WTC11 (cell line): ENCODE results near the gene ZCCHC4. TPM values are rescaled to one million over a fixed set of nuclear protein-coding genes. Genes with fewer than 3 reads are reported as not detected.

Source experiments
- ATAC-seq: fragments of 200-7000 bp; cut with Tn5 transposase; 2 replicates; pipeline ENCODE4 v1.10.0; 2021; ENCODE audit warnings: mild to moderate bottlenecking, moderate library complexity
- CTCF ChIA-PET: fragments of 300-600 bp; sonication (Branson Sonifier 250); formaldehyde crosslinking; loops from one replicate; lab custom pipeline; 2021; ENCODE audit warnings: antibody characterized with exemption; lab: Charles Lee
- POLR2A ChIA-PET: fragments of 350-600 bp; sonication (Branson Sonifier 250); formaldehyde crosslinking; loops from one replicate; lab custom pipeline; 2021; ENCODE audit warnings: antibody characterized with exemption; lab: Charles Lee
- DNase-seq: peaks from one replicate; pipeline ENCODE4 v3.0.0; 2021; ENCODE audit warnings: low spot score
- H3K27ac Mint-ChIP-seq: 2 replicates; pipeline ENCODE4 v1.8.0; 2021; ENCODE audit warnings: mixed read lengths
- H3K27me3 Mint-ChIP-seq: 2 replicates; pipeline ENCODE4 v1.8.0; 2021; ENCODE audit warnings: low read depth, mild to moderate bottlenecking, moderate library complexity, mixed read lengths
- H3K36me3 Mint-ChIP-seq: 2 replicates; pipeline ENCODE4 v1.8.0; 2021; ENCODE audit warnings: mixed read lengths
- H3K4me1 Mint-ChIP-seq: 2 replicates; pipeline ENCODE4 v1.8.0; 2022; ENCODE audit warnings: mixed read lengths
- H3K4me3 Mint-ChIP-seq: 2 replicates; pipeline ENCODE4 v1.8.0; 2021; ENCODE audit warnings: mild to moderate bottlenecking, moderate library complexity, mixed read lengths
- H3K9me3 Mint-ChIP-seq: 2 replicates; pipeline ENCODE4 v1.8.0; 2021; ENCODE audit warnings: mixed read lengths
- ESRRA ChIP-seq: sonication (generic); formaldehyde crosslinking; IDR thresholded peaks from 2 replicates; pipeline ENCODE4 v1.8.1; 2022; ENCODE audit warnings: mild to moderate bottlenecking, missing genetic modification reagents, borderline replicate concordance
- FOXJ3 ChIP-seq: sonication (generic); formaldehyde crosslinking; IDR thresholded peaks from 2 replicates; pipeline ENCODE4 v1.9.0; 2021; ENCODE audit warnings: missing genetic modification reagents, mild to moderate bottlenecking, borderline replicate concordance
- GRHL2 ChIP-seq: fragments of 250-450 bp; sonication (Bioruptor Pico); IDR thresholded peaks from 2 replicates; pipeline ENCODE4 v1.8.0; 2022; ENCODE audit warnings: mild to moderate bottlenecking, moderate library complexity; ENCODE audit not compliant: insufficient replicate concordance, severe bottlenecking
- KAT7 ChIP-seq: sonication (generic); formaldehyde crosslinking; IDR thresholded peaks from 2 replicates; pipeline ENCODE4 v1.8.1; 2023; ENCODE audit warnings: missing genetic modification reagents, mild to moderate bottlenecking, borderline replicate concordance
- MYBL2 ChIP-seq: sonication (generic); formaldehyde crosslinking; IDR thresholded peaks from 2 replicates; pipeline ENCODE4 v1.8.1; 2023; ENCODE audit warnings: mild to moderate bottlenecking, moderate library complexity, missing genetic modification reagents
- NFATC4 ChIP-seq: fragments of 250-450 bp; sonication (Bioruptor Pico); IDR thresholded peaks from 2 replicates; pipeline ENCODE4 v1.9.0; 2021; ENCODE audit warnings: mild to moderate bottlenecking
- NFE2L1 ChIP-seq: sonication (generic); formaldehyde crosslinking; IDR thresholded peaks from 2 replicates; pipeline ENCODE4 v1.8.1; 2023; ENCODE audit warnings: missing genetic modification reagents
- OVOL2 ChIP-seq: fragments of 250-450 bp; sonication (Bioruptor Pico); IDR thresholded peaks from 2 replicates; pipeline ENCODE4 v1.9.0; 2021; ENCODE audit warnings: mild to moderate bottlenecking, borderline replicate concordance
- PRRX2 ChIP-seq: fragments of 250-450 bp; sonication (Bioruptor Pico); IDR thresholded peaks from 2 replicates; pipeline ENCODE4 v1.8.0; 2021; ENCODE audit warnings: mild to moderate bottlenecking
- SMAD3 ChIP-seq: sonication (generic); formaldehyde crosslinking; IDR thresholded peaks from 2 replicates; pipeline ENCODE4 v1.8.0; 2022; ENCODE audit warnings: missing genetic modification reagents, mild to moderate bottlenecking, borderline replicate concordance
- TP53 ChIP-seq: sonication (generic); formaldehyde crosslinking; IDR thresholded peaks from 2 replicates; pipeline ENCODE4 v1.8.1; 2023; ENCODE audit warnings: mild to moderate bottlenecking, missing genetic modification reagents
- ZBTB21 ChIP-seq: sonication (generic); formaldehyde crosslinking; IDR thresholded peaks from 2 replicates; pipeline ENCODE4 v1.8.1; 2023; ENCODE audit warnings: mild to moderate bottlenecking, missing genetic modification reagents, borderline replicate concordance
- ZNF232 ChIP-seq: sonication (generic); formaldehyde crosslinking; IDR thresholded peaks from 2 replicates; pipeline ENCODE4 v1.8.0; 2022; ENCODE audit warnings: mild to moderate bottlenecking, missing genetic modification reagents
- ZNF263 ChIP-seq: sonication (generic); formaldehyde crosslinking; IDR thresholded peaks from 2 replicates; pipeline ENCODE4 v1.8.1; 2022; ENCODE audit warnings: low read depth, mild to moderate bottlenecking, moderate library complexity, missing genetic modification reagents
- ZNF317 ChIP-seq: sonication (generic); formaldehyde crosslinking; IDR thresholded peaks from 2 replicates; pipeline ENCODE4 v1.8.1; 2023; ENCODE audit warnings: low read depth, mild to moderate bottlenecking, moderate library complexity, missing genetic modification reagents, borderline replicate concordance
- ZNF396 ChIP-seq: fragments of 250-450 bp; sonication (Bioruptor Pico); IDR thresholded peaks from 2 replicates; pipeline ENCODE4 v1.8.0; 2021; ENCODE audit warnings: mild to moderate bottlenecking, moderate library complexity, borderline replicate concordance
- total RNA-seq: library from RNA; stranded (reverse); gene quantifications from 3 replicates; pipeline ENCODE4 v1.2.3, GENCODE V29; 2021
- TF ChIP-seq, protein P1 (sequence below): sonication (generic); formaldehyde crosslinking; IDR thresholded peaks from 2 replicates; pipeline ENCODE4 v1.8.0; 2023; ENCODE audit warnings: missing genetic modification reagents
- TF ChIP-seq, protein P2 (sequence below): sonication (generic); formaldehyde crosslinking; IDR thresholded peaks from 2 replicates; pipeline ENCODE4 v1.8.0; 2023; ENCODE audit warnings: missing genetic modification reagents, mild to moderate bottlenecking, borderline replicate concordance
- TF ChIP-seq, protein P3 (sequence below): fragments of 200-600 bp; IDR thresholded peaks from 2 replicates; pipeline ENCODE4 v1.8.0; 2022; ENCODE audit warnings: antibody characterized with exemption
- TF ChIP-seq, protein P4 (sequence below): sonication (generic); formaldehyde crosslinking; IDR thresholded peaks from 2 replicates; pipeline ENCODE4 v1.8.1; 2022; ENCODE audit warnings: low read depth, missing genetic modification reagents, borderline replicate concordance
- TF ChIP-seq, protein P5 (sequence below): sonication (generic); formaldehyde crosslinking; IDR thresholded peaks from 2 replicates; pipeline ENCODE4 v1.8.0; 2022; ENCODE audit warnings: mild to moderate bottlenecking, missing genetic modification reagents
- TF ChIP-seq, protein P6 (sequence below): sonication (generic); formaldehyde crosslinking; IDR thresholded peaks from 2 replicates; pipeline ENCODE4 v1.8.1; 2022; ENCODE audit warnings: mild to moderate bottlenecking, moderate library complexity, missing genetic modification reagents

The ZCCHC4 gene
- total RNA-seq, 1 experiment from 2014 or later = 13.6 TPM

DNA sequence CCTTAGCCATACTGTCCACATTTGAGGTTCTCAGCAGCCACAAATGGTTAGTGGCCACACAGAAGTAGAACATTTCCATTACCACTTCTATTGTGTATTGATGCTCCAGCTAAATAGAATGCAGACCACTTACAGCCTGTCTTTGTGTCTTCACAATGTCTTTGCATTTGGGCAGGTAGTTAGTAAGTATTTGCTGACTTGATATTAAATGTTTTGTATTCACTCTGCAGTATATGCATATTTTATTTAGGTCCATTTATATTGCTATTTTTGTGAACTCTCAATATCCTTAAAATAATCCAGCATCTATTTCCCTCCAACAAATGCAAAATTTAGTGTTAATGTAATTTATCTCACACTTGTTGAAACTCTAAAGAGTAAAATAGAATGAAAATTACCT is 91.1 kb downstream of the ZCCHC4 start:
- CTCF ChIA-PET = no interaction called here
- Mint-ChIP-seq H3K4me1 (no peaks in the 10 kb centered on the region), H3K4me3 (no peak overlapping the region), H3K27ac (no peak overlapping the region), H3K36me3 (peaks cover 47% of the 10 kb centered on the region), H3K9me3 (no peaks in the 10 kb centered on the region), H3K27me3 (no peaks in the 10 kb centered on the region)
- ATAC-seq (no peak), DNase-seq (no peak)
- TF ChIP-seq OVOL2 (CRISPR knock-in tag) (no peak), GRHL2 (CRISPR knock-in tag) (no peak), ZNF396 (CRISPR knock-in tag) (no peak), NFE2L1 (CRISPR knock-in tag) (no peak), PRRX2 (CRISPR knock-in tag) (no peak), NFATC4 (CRISPR knock-in tag) (no peak), ZBTB21 (CRISPR knock-in tag) (no peak), KAT7 (CRISPR knock-in tag) (no peak), ZNF317 (CRISPR knock-in tag) (no peak), ZNF232 (CRISPR knock-in tag) (no peak)
- TF ChIP-seq, protein P1, sequence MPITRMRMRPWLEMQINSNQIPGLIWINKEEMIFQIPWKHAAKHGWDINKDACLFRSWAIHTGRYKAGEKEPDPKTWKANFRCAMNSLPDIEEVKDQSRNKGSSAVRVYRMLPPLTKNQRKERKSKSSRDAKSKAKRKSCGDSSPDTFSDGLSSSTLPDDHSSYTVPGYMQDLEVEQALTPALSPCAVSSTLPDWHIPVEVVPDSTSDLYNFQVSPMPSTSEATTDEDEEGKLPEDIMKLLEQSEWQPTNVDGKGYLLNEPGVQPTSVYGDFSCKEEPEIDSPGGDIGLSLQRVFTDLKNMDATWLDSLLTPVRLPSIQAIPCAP (CRISPR knock-in tag) = no peak
- TF ChIP-seq, protein P2, sequence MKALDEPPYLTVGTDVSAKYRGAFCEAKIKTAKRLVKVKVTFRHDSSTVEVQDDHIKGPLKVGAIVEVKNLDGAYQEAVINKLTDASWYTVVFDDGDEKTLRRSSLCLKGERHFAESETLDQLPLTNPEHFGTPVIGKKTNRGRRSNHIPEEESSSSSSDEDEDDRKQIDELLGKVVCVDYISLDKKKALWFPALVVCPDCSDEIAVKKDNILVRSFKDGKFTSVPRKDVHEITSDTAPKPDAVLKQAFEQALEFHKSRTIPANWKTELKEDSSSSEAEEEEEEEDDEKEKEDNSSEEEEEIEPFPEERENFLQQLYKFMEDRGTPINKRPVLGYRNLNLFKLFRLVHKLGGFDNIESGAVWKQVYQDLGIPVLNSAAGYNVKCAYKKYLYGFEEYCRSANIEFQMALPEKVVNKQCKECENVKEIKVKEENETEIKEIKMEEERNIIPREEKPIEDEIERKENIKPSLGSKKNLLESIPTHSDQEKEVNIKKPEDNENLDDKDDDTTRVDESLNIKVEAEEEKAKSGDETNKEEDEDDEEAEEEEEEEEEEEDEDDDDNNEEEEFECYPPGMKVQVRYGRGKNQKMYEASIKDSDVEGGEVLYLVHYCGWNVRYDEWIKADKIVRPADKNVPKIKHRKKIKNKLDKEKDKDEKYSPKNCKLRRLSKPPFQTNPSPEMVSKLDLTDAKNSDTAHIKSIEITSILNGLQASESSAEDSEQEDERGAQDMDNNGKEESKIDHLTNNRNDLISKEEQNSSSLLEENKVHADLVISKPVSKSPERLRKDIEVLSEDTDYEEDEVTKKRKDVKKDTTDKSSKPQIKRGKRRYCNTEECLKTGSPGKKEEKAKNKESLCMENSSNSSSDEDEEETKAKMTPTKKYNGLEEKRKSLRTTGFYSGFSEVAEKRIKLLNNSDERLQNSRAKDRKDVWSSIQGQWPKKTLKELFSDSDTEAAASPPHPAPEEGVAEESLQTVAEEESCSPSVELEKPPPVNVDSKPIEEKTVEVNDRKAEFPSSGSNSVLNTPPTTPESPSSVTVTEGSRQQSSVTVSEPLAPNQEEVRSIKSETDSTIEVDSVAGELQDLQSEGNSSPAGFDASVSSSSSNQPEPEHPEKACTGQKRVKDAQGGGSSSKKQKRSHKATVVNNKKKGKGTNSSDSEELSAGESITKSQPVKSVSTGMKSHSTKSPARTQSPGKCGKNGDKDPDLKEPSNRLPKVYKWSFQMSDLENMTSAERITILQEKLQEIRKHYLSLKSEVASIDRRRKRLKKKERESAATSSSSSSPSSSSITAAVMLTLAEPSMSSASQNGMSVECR (CRISPR knock-in tag) = no peak
- TF ChIP-seq, protein P3, sequence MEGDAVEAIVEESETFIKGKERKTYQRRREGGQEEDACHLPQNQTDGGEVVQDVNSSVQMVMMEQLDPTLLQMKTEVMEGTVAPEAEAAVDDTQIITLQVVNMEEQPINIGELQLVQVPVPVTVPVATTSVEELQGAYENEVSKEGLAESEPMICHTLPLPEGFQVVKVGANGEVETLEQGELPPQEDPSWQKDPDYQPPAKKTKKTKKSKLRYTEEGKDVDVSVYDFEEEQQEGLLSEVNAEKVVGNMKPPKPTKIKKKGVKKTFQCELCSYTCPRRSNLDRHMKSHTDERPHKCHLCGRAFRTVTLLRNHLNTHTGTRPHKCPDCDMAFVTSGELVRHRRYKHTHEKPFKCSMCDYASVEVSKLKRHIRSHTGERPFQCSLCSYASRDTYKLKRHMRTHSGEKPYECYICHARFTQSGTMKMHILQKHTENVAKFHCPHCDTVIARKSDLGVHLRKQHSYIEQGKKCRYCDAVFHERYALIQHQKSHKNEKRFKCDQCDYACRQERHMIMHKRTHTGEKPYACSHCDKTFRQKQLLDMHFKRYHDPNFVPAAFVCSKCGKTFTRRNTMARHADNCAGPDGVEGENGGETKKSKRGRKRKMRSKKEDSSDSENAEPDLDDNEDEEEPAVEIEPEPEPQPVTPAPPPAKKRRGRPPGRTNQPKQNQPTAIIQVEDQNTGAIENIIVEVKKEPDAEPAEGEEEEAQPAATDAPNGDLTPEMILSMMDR = no peak
- POLR2A ChIA-PET = no interaction called here

DNA sequence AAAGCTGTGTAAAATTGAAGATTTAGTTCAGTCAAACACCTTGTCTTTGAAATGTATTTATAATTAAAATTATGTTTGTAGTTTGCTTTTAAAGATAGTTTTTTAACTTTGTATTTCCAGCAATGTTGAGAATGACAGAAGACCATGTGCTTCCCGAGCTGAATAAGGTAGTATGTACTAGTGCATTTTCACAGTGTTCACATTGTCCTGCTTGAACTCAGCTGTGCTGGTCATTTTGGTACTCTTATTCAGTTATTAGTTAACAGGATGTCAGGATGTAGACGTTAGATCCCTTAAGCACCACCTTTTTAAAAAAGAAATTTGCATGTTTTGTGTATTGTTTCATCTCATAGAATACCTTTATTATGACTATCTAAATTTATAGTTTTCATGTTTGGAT is 92.9 kb downstream of the ZCCHC4 start:
- no peaks in the 10 kb centered on the region for H3K9me3 Mint-ChIP-seq
- no peak overlapping the region for H3K4me3 Mint-ChIP-seq
- no peak overlapping the region for H3K27ac Mint-ChIP-seq
- no peak for ATAC-seq
- CTCF ChIA-PET = no interaction called here
- H3K4me1 Mint-ChIP-seq = no peaks in the 10 kb centered on the region
- peaks cover 50% of the 10 kb centered on the region for H3K36me3 Mint-ChIP-seq
- TF ChIP-seq, protein P4, sequence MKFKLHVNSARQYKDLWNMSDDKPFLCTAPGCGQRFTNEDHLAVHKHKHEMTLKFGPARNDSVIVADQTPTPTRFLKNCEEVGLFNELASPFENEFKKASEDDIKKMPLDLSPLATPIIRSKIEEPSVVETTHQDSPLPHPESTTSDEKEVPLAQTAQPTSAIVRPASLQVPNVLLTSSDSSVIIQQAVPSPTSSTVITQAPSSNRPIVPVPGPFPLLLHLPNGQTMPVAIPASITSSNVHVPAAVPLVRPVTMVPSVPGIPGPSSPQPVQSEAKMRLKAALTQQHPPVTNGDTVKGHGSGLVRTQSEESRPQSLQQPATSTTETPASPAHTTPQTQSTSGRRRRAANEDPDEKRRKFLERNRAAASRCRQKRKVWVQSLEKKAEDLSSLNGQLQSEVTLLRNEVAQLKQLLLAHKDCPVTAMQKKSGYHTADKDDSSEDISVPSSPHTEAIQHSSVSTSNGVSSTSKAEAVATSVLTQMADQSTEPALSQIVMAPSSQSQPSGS = no peak
- no peak for TF ChIP-seq MYBL2 (CRISPR knock-in tag)
- no peak for TF ChIP-seq SMAD3
- TF ChIP-seq, protein P5, sequence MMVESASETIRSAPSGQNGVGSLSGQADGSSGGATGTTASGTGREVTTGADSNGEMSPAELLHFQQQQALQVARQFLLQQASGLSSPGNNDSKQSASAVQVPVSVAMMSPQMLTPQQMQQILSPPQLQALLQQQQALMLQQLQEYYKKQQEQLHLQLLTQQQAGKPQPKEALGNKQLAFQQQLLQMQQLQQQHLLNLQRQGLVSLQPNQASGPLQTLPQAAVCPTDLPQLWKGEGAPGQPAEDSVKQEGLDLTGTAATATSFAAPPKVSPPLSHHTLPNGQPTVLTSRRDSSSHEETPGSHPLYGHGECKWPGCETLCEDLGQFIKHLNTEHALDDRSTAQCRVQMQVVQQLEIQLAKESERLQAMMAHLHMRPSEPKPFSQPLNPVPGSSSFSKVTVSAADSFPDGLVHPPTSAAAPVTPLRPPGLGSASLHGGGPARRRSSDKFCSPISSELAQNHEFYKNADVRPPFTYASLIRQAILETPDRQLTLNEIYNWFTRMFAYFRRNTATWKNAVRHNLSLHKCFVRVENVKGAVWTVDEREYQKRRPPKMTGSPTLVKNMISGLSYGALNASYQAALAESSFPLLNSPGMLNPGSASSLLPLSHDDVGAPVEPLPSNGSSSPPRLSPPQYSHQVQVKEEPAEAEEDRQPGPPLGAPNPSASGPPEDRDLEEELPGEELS = no peak
- TF ChIP-seq TP53 (CRISPR knock-in tag) = no peak
- TF ChIP-seq, protein P6, sequence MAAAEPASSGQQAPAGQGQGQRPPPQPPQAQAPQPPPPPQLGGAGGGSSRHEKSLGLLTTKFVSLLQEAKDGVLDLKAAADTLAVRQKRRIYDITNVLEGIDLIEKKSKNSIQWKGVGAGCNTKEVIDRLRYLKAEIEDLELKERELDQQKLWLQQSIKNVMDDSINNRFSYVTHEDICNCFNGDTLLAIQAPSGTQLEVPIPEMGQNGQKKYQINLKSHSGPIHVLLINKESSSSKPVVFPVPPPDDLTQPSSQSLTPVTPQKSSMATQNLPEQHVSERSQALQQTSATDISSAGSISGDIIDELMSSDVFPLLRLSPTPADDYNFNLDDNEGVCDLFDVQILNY (CRISPR knock-in tag) = no peak
- no peak for TF ChIP-seq ZNF263 (CRISPR knock-in tag)
- TF ChIP-seq FOXJ3 (CRISPR knock-in tag) = no peak
- no peak for TF ChIP-seq ESRRA (CRISPR knock-in tag)
- no peaks in the 10 kb centered on the region for H3K27me3 Mint-ChIP-seq
- POLR2A ChIA-PET = no interaction called here
- DNase-seq = no peak
